GM12872 (cell line): ENCODE data around the gene MRPL2.

Source experiments
- TF ChIP-seq, protein P1 (sequence below): IDR thresholded peaks from 3 replicates; pipeline ENCODE4 v1.5.1; 2011; ENCODE audit warnings: low read depth, mild to moderate bottlenecking, low read length, moderate library complexity; ENCODE audit not compliant: insufficient read depth

The MRPL2 gene

GRCh38 chr6:43090559-43090956, 31.3 kb upstream of the MRPL2 start:
- TF ChIP-seq, protein P1, sequence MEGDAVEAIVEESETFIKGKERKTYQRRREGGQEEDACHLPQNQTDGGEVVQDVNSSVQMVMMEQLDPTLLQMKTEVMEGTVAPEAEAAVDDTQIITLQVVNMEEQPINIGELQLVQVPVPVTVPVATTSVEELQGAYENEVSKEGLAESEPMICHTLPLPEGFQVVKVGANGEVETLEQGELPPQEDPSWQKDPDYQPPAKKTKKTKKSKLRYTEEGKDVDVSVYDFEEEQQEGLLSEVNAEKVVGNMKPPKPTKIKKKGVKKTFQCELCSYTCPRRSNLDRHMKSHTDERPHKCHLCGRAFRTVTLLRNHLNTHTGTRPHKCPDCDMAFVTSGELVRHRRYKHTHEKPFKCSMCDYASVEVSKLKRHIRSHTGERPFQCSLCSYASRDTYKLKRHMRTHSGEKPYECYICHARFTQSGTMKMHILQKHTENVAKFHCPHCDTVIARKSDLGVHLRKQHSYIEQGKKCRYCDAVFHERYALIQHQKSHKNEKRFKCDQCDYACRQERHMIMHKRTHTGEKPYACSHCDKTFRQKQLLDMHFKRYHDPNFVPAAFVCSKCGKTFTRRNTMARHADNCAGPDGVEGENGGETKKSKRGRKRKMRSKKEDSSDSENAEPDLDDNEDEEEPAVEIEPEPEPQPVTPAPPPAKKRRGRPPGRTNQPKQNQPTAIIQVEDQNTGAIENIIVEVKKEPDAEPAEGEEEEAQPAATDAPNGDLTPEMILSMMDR: no peak

GRCh38 chr6:43089874-43090558, 30.8 kb upstream of the MRPL2 start:
- TF ChIP-seq, protein P1: no peak

DNA sequence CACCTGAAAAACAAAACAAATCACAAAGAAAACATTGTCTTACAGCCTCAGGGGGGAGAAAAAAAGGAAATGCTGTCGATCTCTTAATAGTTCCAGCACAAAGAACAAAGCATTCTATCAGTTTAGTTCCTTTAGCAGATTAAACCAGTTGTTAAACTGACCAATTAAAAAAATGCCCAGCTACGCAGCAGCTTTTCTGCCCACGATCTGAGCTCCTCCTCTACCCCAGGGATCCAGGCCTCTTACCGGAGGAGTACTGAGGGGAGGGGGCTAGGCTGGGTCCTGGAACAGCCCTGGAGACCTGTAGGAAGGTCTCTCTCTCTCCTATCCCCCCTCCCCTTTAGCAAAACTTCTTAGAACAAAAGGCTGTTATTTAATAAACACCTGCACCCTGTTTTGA, 30.2 kb upstream of the MRPL2 start:
- TF ChIP-seq, protein P1: no peak

DNA sequence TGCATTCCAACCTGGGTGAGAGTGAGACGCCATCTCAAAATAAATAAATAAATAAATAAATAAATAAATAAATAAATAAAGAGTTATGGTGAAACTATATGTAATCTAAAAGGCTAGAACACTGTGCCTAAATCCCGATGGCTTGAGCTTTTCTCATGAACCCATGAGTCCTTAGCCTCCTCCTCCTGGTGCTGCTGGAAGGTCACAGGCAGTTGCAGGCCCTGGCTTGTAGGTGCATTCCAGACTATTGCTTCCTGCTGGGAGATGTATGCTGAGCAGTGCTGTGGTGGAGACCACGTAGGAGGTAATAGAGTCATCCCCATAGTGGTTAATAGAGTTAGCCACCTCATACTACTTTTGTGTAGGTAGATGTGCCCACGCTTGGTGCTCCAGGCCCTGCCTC, 29.4 kb upstream of the MRPL2 start:
- TF ChIP-seq, protein P1: no peak

DNA sequence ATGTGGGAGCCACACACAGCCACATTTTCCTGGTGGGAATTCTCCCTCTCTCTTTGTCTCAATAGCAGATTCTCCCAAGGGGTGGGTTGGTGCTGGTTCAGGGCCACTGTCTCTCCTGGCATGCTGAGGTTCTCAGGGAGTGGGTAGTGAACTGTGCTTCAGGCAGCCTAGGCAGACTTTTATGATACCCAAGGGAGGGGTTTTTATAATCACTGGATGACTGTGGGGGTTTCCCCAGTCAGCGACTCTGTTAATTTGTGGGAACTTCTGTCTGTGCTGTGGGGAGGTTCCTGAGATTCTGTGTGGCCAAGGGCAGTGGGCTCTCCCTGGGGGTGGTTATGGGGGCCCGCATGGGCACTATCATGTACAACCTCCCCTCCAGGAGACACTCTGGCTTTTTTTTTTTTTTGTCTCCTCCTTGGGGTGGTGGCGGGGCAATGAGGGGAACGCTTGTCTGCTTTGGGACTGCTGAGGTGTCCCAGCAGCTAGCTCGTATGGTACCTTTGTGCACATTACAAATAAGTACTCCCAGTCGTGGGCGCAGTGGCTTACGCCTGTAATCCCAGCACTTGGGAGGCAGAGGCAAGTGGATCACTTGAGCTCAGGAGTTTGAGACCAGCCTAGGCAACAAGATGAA, 26.9 kb upstream of the MRPL2 start:
- TF ChIP-seq, protein P1: no peak

DNA sequence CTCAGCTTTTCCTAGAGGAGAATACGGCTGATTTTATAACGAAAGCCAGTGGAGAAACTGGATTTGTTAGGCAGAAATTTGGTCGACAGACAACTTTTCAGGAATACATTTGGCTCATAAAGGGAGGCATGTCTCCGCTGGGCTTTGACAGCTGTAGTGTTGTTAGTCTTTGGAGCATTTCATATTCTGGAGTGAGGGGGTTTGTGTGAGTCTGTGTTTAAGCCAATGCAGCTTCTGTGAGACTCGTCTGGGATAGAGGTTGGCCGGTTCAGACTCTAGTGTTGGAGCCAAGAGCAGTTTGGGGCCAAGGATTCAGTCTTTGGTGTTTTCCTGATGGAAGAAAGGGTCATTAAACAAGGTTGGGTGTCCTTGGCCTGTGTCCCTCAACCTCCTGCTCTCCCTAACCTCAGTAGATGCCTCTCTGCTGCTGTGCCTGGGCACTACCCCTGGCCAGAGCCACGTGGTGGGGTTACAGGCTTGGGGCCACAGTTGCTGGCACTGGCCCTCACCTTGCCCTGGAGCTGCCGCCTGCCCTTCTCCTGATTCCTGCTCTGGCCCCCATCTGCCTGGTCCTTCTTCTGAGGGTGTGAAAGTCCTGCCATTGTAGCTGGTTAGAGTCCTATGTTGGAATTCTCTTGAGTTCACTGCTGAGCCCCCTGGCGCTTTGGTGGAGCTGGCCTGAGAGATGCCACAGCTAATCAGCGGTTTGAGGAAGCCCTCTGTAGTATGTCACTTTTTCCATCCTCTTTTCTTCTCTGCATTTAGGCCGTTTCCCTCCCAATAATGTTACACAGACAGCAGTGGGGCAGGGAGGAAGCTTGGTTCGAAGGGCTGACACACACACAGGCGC, 23.8 kb upstream of the MRPL2 start:
- TF ChIP-seq, protein P1: no peak

DNA sequence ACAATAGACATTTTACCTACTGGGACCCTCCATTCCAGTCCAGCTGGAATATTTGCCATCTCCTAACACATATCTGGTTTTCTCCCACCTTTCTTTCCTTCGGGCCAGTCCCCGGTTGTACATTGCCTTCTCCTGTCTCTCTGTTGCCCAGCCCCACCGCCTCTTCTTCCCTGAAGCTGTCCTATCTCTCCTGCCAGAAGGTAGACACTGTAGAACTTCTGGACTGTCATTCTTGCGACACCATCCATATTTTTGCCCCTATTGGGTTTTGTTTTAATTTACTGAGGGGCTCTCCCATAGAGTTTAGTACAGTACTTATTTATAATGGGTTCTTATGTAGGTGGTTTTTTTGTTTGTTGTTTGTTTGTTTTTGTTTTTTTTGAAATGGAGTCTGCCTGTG, 21.8 kb upstream of the MRPL2 start:
- TF ChIP-seq, protein P1: no peak
